Fibroblast of mammary gland (primary cell): Measurements from ENCODE around the gene PPP1CC.

ENCODE experiments used
- DNase-seq: peaks from one replicate; pipeline ENCODE4 v3.0.0-alpha.2; 2010; ENCODE audit warnings: low read depth
- H3K4me3 ChIP-seq: 2 replicates; pipeline ENCODE4 v1.5.1; 2011; ENCODE audit warnings: low read depth, mild to moderate bottlenecking, low read length, moderate library complexity; ENCODE audit not compliant: control insufficient read depth
- CTCF ChIP-seq: conservative IDR thresholded peaks from 2 replicates; pipeline ENCODE4 v1.5.1; 2011; ENCODE audit warnings: low read depth, low read length, inconsistent platforms; ENCODE audit not compliant: control insufficient read depth, insufficient read depth

Gene PPP1CC

DNA sequence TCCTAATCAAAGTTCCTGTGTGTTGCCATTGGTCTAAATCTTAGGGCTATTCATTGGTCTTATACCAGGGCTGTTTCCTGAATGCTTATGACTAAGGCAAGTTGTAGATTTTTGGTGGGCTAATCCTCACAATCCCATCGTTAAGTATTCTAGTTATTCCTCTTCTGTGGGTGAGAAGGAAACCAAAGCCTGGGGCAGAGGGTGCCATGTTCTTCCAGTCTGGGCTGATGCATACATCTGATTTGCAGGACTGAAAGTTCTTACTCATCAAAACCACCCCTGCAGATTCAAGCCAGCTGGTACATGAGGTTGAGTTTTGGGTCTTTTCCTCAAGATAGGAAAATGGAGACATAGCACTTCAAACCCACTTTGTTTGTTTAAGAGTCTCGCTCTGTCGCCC, 25.7 kb downstream of the PPP1CC start:
- no peak for TF ChIP-seq CTCF
- no peak overlapping the region for H3K4me3 ChIP-seq
- DNase-seq = no peak

- TF ChIP-seq CTCF = no peak
- H3K4me3 ChIP-seq = no peak overlapping the region
- DNase-seq = no peak
Observed at GRCh38 chr12:110708917-110709316, 33.8 kb downstream of the PPP1CC start.

DNA sequence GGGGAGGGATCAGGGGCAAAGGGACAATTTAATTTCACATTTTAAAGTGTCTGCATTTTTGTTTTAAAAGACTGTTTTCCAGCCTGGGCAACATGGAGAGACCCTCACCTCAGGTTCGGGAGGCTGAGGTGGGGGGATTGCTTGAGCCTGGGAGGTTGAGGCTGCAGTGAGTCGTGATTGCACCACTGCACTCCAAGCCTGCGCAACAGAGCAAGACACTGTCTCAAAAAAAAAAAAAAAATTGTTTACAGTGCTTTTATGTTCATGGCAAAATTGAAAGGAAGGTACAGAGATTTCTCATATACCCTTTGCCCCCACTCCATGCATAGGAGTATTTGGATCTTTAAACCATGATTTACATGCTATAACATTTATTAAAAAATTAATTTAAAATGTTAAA, 37.4 kb downstream of the PPP1CC start:
- no peak for DNase-seq
- no peak overlapping the region for H3K4me3 ChIP-seq

DNA sequence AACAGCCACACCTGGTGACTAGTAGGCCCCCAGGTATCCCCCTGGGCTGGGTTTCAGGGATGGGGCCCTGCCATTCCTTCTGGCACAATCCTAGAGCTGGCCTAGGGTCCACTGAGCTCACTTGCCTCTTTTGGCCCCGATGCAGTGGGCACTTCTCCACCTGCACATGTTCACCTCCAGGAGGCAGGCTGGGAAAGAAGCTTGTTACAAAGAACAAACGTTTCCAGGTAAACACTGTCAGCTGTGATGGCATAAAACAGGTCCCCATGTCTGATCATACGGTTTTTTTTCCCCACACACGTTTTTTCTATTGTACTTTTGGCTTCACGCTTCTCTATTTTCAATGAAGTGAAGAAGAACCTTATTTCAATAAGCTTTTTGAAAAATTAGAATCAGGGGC, 37.9 kb downstream of the PPP1CC start:
- no peak for DNase-seq
- no peak for TF ChIP-seq CTCF
- no peak overlapping the region for H3K4me3 ChIP-seq

More for the DNA sequence above, 37.4 kb downstream of the PPP1CC start:
- TF ChIP-seq CTCF = no peak

DNA sequence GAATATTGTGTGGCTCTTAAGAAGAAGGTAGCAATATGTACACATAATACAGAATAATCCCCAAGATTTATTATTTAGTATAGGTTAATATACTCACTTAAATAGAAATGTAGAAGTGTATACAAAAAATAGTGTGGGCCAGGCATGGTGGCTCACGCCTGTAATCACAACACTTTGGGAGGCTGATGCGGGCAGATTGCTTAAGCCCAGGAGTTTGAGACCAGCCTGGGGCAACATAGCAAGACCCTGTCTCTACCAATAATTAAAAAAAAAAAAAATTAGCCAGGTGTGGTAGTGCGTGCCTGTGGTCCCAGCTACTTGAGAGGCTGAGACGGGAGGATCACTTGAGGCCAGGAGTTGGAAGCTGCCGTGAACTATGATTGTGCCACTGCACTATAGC, 38.5 kb downstream of the PPP1CC start:
- no peak overlapping the region for H3K4me3 ChIP-seq
- no peak for DNase-seq
- TF ChIP-seq CTCF = no peak

DNA sequence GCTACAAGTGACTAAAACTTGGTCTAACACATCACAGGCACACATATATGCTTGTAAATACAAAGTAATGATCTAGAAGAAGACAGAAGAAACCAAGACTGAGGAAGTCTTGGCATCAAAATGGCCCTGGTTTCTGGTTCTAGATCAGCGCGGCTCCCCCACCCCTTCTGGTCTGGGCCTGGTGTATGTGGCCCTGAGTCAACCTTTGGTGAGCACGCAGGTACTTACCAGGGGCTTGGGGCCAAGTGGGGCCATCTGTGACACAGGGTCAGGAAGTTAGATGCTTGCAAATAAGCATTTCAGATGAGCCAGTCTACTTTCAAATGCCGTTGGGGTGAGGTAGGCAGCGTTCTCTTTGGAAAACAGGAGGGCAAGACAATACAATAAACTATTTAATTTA, 40.6 kb downstream of the PPP1CC start:
- H3K4me3 ChIP-seq = no peak overlapping the region
- DNase-seq = no peak
- TF ChIP-seq CTCF = no peak
